ENCODE measurements around the gene NME7.

- TF ChIP-seq PREB (CRISPR knock-in tag; IDR thresholded peaks at IDR 0.05; ENCODE audit: borderline replicate concordance) (no peak), CTCF (IDR thresholded peaks at IDR 0.05) (no peak)
Observed at GRCh38 chr1:169364948-169365347, 2.6 kb downstream of the NME7 start.

All from WTC11 (cell line).